Lung (tissue), 12 donors: ENCODE results near the gene KRTAP5-6. TPM values are rescaled to one million over a fixed set of nuclear protein-coding genes. Genes with fewer than 3 reads are reported as not detected.

ENCODE experiments used
- ATAC-seq: fragments of 200-7000 bp; cut with Tn5 transposase; one replicate; pipeline ENCODE4 v1.9.1; 2020; ENCODE audit warnings: moderate number of reproducible peaks; ENCODE audit not compliant: insufficient read depth, low FRiP score
- DNase-seq, 3 donors: peaks; one replicate each; pipeline ENCODE4 v3.0.0-alpha.2; 2013 to 2017
- H3K27ac ChIP-seq, 2 donors: one replicate each; pipeline ENCODE4 v1.5.1; 2013; ENCODE audit warnings: mild to moderate bottlenecking in 2 of 2, moderate library complexity in 2 of 2, control low read depth in 1 of 2, inconsistent platforms in 1 of 2, low read depth in 1 of 2, low read length in 1 of 2
- H3K27me3 ChIP-seq, 3 donors: one replicate each; pipeline ENCODE4 v1.5.1; 2013; ENCODE audit warnings: low read length in 2 of 3; ENCODE audit not compliant: control insufficient read depth in 3 of 3, insufficient read depth in 3 of 3
- H3K36me3 ChIP-seq, 4 donors: one replicate each; pipeline ENCODE4 v1.5.1; 2013; ENCODE audit warnings: low read length in 4 of 4, mild to moderate bottlenecking in 1 of 4, moderate library complexity in 1 of 4; ENCODE audit not compliant: control insufficient read depth in 4 of 4, insufficient read depth in 4 of 4
- H3K4me1 ChIP-seq, 5 donors: one replicate each; pipeline ENCODE4 v1.5.1; 2013; ENCODE audit warnings: low read length in 5 of 5, mild to moderate bottlenecking in 2 of 5, moderate library complexity in 1 of 5; ENCODE audit not compliant: control insufficient read depth in 5 of 5, insufficient read depth in 5 of 5
- H3K4me3 ChIP-seq: one replicate; pipeline ENCODE4 v1.5.1; 2013; ENCODE audit warnings: mild to moderate bottlenecking, control low read depth, moderate library complexity
- H3K9ac ChIP-seq, 2 donors: one replicate each; pipeline ENCODE4 v1.5.1; 2013; ENCODE audit warnings: low read length in 2 of 2, control low read depth in 1 of 2; ENCODE audit not compliant: insufficient read depth in 1 of 2
- H3K9me3 ChIP-seq, 4 donors: one replicate each; pipeline ENCODE4 v1.5.1; 2013; ENCODE audit warnings: low read length in 3 of 4, mild to moderate bottlenecking in 1 of 4, moderate library complexity in 1 of 4; ENCODE audit not compliant: control insufficient read depth in 4 of 4, insufficient read depth in 3 of 4
- CTCF ChIP-seq: IDR thresholded peaks from 2 replicates; pipeline ENCODE4 v1.5.1; 2012; ENCODE audit warnings: mild to moderate bottlenecking; ENCODE audit errors: control extremely low read depth, extremely low read depth
- WGBS, 2 donors: extraction: QIAGEN DNeasy Blood & Tissue Kit; methylation state at CpG; one replicate each; pipeline ENCODE4 v1.1.7; 2013; 5-methylcytosine and 5-hydroxymethylcytosine counted together
- polyA plus RNA-seq, 2 donors: library from polyadenylated mRNA; stranded (reverse); fragments of 200-250 nt; gene quantifications; one replicate each; pipeline ENCODE4 v1.2.1, GENCODE V29; 2013
- total RNA-seq, 2 donors: library from RNA; depleted of rRNA in 1 of 2; stranded (reverse); fragments of >200 nt in 1 of 2; gene quantifications; one replicate each; pipeline ENCODE4 v1.2.1, GENCODE V29; 2014 to 2021
- donor health status: control.
- donor health status: control.
- donor health status: Bipolar disorder and iron deficiency.
- donor health status: healthy.
- donor health status: DM: yes; HTN: yes; CAD: no.

The KRTAP5-6 gene
- total and polyA plus RNA-seq, 4 donors, result not detected

- Histone ChIP-seq H3K27me3 (peaks cover 0 to 5% (median 0%) of the 10 kb centered on the region in 3 donors), H3K36me3 (no peaks in the 10 kb centered on the region), H3K4me3 (no peak overlapping the region), H3K9ac (no peak overlapping the region), H3K27ac (no peak overlapping the region), H3K4me1 (peaks cover 0 to 22% (median 8%) of the 10 kb centered on the region in 5 donors), H3K9me3 (peaks cover 0 to 2% (median 0%) of the 10 kb centered on the region in 4 donors)
- peak; percentile 93 for ATAC-seq
- peak; percentile 88 for TF ChIP-seq CTCF
- DNase-seq, result peak; percentile 83 to 92 (median 86)
- WGBS, 2 donors, result 48 to 53% methylated on average over 43 to 45 of the region's 45 CpGs
Observed at GRCh38 chr11:1694064-1694845, 2.7 kb upstream of the KRTAP5-6 start.

DNA sequence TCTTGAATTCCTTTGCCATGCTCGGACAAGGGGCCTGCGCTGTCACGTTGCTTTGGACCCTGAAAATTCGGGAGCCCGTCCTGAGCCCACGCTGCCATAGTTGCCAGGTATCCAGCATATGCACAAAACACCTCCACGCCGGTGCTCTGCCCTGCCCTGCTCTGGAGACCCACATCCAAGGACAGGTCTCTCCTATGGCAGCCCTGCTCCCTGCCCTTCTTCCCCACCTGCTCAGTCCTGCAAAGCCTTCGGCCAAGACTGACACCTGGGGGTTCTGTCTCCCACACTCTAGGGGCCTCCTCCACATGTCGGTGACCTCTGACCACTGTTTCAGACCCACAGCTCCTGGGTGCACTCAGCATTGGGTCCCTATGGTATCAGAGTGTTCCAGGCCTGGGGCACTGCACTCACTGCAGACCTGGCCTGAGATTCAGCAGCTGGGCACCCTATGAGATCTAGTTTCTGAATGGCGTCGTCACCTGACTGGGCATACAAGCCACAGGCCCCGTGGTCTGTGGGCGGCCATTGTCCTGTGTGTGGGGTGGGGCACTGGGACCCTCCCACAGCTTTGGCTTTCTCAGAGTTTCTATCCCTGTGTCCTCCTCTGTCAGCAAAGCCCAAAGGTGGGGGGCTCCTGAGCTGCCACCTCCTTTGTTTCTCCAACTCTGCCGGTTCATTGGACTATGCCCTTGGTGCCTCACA lies 2.0 kb upstream of the KRTAP5-6 start:
- Histone ChIP-seq H3K9ac (no peak overlapping the region), H3K27me3 (peaks cover 0 to 5% (median 0%) of the 10 kb centered on the region in 3 donors), H3K36me3 (no peaks in the 10 kb centered on the region), H3K27ac (no peak overlapping the region), H3K4me3 (no peak overlapping the region), H3K4me1 (peaks cover 0 to 22% (median 8%) of the 10 kb centered on the region in 5 donors), H3K9me3 (peaks cover 0 to 2% (median 0%) of the 10 kb centered on the region in 4 donors)
- TF ChIP-seq CTCF, result no peak
- DNase-seq (no peak), ATAC-seq (no peak)
- WGBS, 2 donors, result 88 to 97% methylated on average over 15 of the region's 15 CpGs

- Histone ChIP-seq H3K9me3 (peaks cover 0 to 2% (median 0%) of the 10 kb centered on the region in 4 donors), H3K9ac (no peak overlapping the region), H3K4me3 (no peak overlapping the region), H3K4me1 (peaks cover 0 to 22% (median 8%) of the 10 kb centered on the region in 5 donors), H3K27me3 (peaks cover 0 to 5% (median 0%) of the 10 kb centered on the region in 3 donors), H3K27ac (no peak overlapping the region), H3K36me3 (no peaks in the 10 kb centered on the region)
- no peak for DNase-seq
- TF ChIP-seq CTCF, result no peak
- 93 to 96% methylated on average over 3 of the region's 3 CpGs for WGBS, 2 donors
- ATAC-seq, result no peak
Observed at GRCh38 chr11:1695548-1696108, 1.4 kb upstream of the KRTAP5-6 start.
